Activated CD8-positive, alpha-beta memory T cell treated with anti-CD3 and anti-CD28 coated beads for 1 hour (primary cell): ENCODE results near the gene HMCES.
"Not testable (repeated sequence)": the region's sequence is repeated elsewhere in the genome, so short reads cannot be mapped to it uniquely, and the experiment has no call there.

Experiments used
- DNase-seq, 2 donors: peaks; one replicate each; pipeline ENCODE4 v3.0.0-alpha.2; 2020; ENCODE audit warnings: low read depth in 1 of 2; ENCODE audit errors: extremely low read depth in 1 of 2

The HMCES gene

DNA sequence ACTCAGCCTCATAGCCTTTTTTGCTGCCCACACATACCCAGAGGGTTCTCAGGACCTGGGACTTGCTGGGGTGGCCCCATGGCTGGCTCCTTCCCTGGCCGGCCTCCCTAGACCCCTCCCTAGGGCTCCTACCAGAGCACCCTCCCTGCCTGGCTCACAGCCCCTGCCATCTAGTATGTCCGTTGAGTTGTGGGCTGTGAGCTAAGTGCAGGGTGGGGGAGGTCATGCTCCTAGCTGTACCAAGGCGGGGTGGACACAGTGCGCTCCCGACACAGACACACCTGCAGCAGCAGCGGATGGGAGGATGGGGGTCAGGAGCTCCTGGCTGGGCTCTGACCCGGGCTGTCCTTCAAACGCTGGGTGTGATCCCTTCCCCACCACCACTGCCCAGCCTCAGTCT lies 41.6 kb downstream of the HMCES start:
- no peak for DNase-seq

DNA sequence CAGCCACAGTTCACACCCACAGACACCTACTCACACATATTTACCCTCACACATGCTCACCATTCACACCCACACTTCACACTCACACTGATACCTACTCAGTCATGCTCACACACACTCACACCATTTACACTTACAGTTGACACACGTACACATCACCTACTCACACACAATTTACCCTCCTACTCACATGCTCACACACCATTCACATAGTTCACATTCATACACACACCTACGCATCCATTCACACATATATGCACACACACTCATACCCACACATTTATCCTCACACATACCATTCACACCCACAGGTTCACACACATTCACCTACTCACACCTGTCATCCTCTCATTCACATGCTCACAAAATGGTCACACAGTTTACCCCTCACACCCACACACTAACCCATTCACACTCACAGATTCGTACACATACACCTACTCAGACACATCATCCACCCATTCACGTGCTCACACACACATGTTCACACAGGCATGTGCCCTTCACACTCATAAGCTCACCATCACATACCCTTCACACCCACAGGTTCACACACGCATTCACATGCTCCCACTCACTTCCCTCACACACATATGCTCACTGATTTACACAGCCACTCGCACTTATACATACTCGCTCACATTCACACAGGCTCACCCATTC lies 42.3 kb downstream of the HMCES start:
- DNase-seq: no peak

DNA sequence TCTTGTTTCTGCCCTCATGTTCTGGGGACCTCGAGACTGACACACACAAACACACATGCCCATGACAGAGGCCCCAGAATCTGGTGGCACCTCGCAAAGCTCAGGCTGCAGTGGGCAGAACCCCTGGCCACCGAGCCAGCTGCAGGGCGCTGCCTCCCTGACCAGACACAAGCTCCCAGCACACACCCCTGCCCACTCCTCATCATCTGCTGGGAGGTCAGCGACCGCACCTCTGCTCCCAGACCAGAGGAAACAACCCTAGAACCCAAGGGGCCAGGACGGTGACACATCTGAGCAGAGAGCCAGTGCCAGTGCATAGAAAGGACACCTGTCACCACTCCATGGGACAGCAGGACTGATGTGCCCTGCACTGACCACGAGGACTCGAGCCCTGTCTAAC lies 43.2 kb downstream of the HMCES start:
- DNase-seq: no peak

DNA sequence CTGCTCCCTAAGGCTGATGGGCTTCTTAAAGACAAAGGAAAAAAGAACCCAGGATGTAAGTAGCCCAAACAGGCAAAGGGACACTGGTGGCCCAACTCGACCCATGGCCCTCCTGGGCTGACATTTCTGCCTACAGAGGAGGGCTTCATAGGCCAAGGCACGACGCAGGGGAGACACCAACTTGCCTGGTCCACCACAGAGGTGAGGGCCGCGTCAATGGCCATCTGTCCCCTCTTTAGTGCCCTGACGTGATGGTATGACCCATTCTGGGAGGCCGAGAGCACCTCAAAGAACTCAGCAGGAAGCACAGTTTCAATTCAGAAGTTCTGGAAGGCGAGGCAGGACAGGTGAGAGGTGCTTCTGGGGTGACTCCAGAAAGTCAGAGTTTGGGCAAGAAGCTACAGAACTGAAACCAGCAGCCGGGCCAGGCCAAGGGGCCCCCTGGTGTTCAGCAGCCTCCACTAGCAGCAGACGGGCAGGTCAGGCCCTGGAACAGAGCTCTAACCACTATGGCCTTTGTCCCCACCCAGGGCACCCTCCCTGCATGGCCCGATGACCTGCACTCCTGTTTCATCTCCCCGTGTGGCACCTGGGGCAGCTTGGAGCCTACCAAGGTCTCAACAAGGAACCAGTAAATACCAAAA lies 45.1 kb downstream of the HMCES start:
- DNase-seq: no peak

DNA sequence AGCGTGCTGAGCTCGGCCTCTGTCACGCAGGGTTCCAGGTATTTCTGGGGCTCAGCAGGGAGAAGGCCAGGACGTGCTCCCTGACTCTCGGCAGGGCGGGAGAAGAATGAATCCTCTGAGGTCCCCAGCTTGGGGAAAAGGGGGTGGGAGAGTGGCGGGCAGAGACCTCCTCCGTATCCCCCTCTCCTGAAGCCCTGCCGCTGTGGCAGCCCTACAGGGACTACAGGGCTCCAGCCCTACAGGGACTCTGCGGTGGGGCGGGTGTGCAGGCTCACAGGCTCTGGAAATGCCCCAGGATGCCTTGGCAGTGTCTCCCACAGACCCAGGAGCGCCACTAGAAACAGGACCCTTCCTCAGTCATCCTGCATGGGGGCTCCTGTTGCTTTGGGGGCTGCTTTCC lies 46.2 kb downstream of the HMCES start:
- no peak for DNase-seq

DNA sequence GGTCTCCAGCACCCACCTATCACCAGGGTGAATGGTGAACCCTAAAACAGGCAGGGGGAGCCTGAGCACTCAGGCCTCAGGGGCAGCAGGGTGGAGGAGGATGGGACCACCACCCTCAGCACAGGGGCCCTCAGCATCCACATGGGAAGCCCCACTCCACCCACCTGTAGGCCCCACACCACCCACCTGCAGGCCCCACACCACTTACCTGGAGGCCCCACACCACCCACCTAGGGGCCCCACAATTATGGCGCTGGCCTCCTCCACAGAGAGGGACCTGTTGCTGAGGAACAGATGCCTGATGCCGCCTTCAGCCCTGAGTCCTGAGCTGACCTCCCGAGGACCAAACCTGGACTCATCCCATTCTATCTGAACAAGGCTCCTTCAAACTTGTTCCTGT lies 46.7 kb downstream of the HMCES start:
- no peak for DNase-seq

DNA sequence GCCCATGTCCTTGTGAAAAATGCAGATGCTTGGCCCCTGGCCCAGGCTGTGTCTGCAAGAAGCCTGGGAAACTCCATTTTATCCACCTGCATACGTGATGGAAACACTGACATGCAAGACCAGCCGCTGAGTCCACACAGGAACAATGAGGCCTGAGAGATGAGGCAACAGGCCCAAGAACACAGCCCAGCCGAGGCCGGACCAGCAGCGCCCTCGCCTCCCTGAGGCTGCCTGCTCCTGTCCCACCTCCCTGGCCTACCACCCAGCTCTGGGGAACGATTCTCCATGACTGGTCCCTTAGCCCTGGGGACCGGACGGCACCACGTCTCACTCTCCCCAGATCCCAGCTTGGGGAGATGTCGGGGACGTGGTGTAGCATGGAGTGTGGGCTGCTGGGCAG lies 47.5 kb downstream of the HMCES start:
- DNase-seq: no peak

DNA sequence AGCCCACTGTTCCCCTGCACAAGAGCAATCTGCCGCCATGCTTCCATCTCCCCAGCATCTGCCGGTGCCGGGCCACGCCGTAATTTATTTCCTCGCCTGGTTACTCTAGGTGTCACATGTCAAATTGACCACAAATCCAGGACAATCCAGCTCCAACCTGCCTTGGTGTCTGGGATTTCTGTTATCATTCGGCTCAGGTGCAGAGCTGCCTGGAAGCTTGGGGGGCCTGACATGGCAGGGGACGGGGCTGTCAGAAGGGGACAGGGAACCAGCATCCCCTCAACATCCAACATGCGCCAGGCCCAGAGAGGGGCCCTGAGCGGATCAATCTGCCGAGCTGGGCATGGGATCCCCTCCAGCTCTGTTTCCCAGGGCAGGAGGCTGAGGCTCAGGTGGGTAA lies 47.9 kb downstream of the HMCES start:
- DNase-seq: no peak

DNA sequence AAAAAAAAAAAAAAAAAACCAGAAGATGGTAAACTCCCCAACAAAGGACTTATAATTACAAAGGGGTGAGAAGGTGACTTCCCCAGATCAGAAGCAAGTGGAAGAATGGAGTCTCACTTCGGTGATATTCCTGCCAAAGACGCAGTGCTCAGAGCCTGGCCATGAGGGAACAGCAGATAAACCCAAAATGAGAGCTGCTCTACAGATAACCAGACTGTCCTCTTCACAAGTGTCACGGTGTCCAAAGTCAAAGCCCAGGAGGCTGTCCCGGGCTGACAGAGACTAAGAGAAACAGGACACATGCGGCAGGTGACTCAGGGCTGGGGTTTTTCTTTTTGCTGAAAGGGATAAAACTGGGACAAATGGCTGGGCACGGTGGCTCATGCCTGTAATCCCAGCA lies 48.8 kb downstream of the HMCES start:
- DNase-seq: no peak

DNA sequence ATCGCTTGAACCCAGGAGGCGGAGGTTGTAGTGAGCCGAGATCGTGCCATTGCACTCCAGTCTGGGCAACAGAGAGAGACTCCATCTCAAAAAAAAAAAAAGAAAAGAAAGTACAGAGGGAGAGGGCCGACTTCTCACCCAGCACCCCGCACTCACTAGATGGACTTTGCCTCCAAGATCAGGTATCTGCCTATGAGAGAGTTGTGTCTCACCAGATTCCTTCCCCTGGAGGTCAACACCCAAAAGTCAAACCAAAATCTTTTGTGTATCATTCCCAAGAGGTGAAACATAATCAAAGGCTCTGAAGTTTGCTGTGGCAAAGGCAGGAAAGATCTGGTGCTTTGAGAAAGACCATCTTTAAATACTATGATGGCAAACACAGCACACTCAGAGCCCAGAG lies 51.2 kb downstream of the HMCES start:
- no peak for DNase-seq

DNA sequence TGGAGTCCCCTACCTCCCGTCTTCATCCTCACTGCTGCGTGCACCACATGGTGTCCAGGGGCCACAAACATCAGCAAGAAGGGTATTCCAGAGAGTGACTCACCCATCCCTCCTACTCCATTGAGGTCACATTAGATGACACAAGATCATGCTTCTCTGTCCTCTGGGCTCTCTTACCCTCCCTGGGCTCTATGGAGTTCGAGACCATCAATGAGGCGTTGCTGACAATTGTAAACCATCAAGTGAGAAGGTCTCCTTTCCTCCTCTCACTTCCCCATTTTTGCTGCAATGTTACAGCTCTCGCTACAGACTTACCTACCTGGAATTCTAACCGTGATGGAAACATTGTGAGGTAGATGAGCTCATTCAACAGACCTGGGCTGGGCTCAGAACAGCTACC lies 51.7 kb downstream of the HMCES start:
- no peak for DNase-seq

DNA sequence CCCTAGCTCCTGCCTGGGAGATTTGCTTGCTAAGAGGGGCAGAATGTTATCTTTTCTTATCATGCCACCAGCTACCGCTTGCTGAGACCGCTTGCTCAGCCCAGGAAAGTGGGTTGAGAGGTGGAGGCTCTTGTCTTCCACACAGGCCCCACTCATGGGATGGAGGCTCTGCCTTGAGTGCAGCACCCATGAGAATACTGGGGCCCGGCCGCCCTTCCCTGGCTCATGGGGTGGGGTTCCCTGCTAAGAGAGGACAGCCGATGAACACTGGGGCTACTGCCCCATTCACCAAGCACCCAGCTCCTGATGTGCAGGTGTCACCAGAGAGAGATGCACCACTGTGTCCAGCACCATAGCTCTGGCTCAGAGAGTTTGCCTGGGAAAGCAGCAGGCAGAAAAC lies 55.2 kb downstream of the HMCES start:
- DNase-seq: no peak

DNA sequence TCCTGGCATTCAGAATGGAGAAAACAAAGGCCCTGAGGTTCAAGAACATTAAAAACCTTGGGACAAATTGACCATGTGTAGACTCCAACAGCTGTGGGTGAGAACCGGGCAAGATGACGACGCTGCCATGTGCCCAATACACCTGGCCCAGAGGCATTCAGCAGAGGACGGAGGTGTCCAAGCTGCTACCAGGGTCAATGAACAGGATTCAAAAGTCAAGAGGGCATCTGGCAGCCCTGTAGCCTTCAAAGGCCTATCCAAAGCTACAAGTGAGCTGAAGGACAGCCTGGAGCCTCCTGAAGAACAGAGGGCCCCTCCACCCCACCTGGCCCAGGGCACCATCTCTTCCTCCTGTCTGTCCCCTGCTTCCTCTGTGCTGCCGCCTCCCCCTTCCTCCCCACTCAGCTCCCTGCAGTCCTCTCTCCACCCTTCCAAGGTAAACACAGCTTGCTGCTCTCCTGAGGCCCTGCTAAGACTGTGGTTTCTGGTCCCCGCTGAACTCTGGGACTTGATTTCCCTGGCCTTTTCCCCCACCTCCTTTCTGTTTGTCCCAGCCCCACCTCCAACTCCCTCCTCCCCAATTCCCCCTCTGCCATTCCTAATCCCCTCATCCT lies 57.5 kb downstream of the HMCES start:
- no peak for DNase-seq

DNA sequence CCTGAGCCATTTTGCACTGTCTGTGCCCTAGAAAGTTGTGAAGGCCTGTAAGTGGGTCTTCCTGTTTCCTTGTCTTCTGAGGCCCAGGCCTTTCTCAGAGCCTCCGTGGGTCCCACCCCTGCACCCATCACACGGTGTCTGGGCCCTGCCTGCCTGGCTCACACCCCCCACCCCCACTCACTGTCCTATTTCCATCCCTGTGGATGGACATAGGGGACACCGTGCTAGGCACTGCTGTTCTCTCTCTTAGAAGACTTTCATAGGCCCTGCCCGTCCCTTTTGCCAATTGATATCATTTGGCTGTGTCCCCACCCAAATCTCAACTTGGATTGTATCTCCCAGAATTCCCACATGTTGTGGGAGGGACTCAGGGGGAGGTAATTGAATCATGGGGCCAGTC lies 59.0 kb downstream of the HMCES start:
- DNase-seq: not testable (repeated sequence)

DNA sequence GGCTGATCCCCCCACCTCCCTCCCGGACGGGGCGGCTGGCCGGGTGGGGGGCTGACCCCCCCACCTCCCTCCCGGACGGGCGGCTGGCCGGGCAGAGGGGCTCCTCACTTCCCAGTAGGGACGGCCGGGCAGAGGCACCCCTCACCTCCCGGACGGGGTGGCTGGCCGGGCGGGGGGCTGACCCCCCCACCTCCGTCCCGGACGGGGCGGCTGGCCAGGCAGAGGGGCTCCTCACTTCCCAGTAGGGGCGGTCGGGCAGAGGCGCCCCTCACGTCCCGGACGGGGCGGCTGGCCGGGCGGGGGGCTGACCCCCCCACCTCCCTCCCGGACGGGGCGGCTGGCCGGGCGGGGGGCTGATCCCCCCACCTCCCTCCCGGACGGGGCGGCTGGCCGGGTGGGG lies 60.5 kb downstream of the HMCES start:
- not testable (repeated sequence) for DNase-seq

DNA sequence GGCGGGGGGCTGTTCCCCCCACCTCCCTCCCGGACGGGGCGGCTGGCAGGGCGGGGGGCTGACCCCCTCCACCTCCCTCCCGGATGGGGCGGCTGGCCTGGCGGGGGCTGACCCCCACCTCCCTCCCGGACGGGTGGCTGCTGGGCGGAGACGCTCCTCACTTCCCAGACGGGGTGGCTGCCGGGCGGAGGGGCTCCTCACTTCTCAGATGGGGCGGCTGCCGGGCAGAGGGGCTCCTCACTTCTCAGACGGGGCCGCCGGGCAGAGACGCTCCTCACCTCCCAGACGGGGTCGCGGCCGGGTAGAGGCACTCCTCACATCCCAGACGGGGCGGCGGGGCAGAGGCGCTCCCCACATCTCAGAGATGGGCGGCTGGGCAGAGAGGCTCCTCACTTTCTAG lies 61.2 kb downstream of the HMCES start:
- not testable (repeated sequence) for DNase-seq

DNA sequence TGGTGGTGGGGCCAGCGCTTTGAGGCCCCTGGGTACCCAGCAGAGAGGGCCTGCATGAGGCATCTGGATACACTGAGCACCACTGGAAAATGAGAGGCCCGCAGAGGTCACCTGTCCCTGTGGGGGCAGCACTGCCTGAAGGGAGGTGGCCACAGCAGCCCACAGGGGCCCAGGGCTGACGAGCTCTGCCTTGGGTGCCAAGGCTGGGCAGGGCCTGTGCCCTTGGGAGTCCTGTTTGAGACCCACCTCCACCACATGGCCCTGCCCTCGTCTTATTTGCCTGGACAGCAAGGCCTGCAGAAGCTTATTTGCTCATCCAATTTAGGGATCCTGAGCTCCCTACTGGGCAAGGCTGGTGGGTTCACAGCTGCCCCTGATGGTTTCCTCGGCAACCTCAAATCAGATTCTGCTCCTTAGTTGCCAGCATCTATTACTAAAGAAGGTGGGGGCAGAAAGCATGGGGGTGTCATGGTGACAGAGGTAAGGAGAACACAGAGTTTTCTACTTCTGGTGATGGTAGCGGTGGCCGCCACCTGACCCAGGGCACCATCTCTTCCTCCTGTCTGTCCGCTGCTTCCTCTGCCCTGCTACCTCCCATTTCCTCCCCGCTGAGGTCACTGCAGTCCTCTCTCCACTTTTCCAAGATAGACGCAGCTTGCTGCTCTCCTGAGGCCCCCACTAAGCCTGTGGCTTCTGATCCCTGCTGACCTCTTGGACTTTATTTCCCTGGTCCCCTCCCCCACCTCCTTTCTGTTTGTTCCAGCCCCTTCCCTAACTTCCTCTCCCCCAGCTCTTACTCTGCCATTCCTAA lies 62.9 kb downstream of the HMCES start:
- DNase-seq: no peak

DNA sequence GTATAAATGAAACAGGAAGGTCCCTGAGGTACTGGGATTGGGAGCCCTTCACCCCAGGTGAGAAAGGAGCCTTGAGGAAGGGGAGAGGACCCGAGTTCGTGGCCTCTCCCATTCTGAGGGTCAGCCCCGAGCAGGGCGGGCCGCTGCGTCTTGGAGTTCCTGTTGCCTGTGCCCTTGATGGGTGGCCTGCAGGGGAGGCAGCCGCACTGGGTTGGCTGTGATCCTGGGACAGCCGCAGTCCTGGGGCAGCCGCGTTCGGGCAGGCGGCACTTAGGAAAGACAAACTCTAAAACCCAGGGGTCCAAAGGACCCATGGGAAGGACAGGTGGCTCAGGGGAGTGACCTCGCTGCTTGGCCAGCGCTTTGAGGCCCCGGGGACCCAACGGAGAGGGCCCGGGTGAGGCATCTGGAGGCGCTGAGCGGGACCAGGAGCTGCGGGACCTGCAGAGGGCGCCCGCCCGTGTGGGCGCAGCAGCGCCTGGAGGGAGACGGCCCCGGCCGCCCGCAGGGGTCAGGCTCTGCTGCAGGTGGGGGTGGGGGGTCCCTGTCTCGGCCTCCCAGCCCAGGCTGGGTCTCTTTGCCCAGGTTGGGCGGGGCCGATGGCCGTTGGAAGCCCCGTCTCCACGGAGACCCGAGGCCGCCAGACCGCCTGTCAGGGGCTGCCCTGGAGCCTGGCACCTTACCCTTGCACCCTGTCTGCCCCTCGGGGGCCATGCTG lies 65.1 kb downstream of the HMCES start:
- no peak for DNase-seq

DNA sequence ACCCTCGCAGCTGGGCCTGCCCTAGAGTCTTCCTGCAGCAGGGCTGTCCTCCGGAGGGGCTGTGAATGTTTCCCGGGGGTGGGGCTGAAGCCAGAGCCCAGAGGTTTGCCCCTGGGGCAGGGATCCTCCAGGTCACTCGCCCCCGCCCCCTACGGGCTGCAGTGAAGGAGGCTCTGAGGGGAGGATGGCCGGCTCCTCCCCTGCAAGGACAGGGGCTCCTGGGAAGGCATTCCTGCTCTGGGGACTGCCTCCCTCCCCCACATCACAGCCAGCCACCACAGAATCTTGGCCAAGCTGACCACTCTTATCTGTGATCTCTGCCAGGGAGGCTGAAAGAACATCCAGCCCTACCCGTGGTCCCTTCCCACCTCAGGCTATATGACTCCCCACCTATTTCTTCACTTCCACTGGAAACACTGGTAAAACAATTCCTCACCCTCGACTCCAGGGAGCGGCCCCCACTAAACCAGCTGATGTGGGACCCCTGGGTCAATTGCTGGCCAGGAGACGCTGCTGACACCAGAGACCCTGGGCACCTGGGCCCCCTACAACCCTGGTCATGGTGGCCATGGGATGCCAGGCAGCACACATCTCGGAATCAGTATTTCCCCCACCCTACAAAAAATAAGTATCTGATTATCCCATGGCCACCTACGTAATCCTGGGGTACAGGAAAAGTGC lies 66.0 kb downstream of the HMCES start:
- no peak for DNase-seq

DNA sequence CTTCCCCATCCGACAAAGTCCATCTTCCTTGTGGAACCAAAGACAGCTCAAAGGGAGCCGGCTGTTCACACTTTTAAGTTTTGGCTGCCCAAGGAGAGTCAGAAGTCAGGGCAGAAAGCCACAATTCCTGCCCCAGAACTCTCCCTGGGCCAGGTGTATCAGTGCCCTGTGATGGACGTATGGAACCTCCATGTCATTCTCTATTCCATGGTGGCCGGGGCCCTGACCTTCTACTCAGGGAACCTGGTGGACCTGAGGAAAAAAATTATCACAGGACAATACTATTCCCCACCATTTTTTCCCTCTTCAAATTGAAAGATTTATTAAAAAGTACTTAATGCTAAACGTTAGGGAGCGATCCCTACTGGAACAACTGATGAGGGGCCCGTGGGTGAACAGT lies 66.6 kb downstream of the HMCES start:
- DNase-seq: no peak

DNA sequence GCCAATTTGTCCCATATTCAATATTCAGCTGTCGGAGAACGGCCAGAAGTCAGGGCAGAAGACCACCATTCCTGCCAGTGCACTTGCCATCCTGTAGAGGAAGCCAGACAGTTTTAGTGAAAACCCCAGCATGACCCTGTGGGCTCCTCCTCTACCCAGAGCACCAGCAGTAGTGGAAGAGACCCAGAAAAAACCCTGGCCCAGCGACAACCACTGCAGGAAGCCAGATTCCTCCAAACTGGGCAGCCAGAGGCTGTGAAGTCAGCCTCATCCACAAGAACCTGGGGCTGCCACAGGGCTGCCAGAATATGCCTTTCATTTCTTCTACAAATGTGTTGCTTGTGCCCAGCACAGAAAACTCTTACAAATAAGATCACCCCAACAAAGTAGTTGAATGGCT lies 67.3 kb downstream of the HMCES start:
- no peak for DNase-seq
